ENCODE results near the gene NTNG1. TPM values are rescaled to one million over a fixed set of nuclear protein-coding genes. Genes with fewer than 3 reads are reported as not detected.

Gene NTNG1
- total RNA-seq, 2 experiments from 2014 or later: 0.30 TPM; not detected in 1

DNA sequence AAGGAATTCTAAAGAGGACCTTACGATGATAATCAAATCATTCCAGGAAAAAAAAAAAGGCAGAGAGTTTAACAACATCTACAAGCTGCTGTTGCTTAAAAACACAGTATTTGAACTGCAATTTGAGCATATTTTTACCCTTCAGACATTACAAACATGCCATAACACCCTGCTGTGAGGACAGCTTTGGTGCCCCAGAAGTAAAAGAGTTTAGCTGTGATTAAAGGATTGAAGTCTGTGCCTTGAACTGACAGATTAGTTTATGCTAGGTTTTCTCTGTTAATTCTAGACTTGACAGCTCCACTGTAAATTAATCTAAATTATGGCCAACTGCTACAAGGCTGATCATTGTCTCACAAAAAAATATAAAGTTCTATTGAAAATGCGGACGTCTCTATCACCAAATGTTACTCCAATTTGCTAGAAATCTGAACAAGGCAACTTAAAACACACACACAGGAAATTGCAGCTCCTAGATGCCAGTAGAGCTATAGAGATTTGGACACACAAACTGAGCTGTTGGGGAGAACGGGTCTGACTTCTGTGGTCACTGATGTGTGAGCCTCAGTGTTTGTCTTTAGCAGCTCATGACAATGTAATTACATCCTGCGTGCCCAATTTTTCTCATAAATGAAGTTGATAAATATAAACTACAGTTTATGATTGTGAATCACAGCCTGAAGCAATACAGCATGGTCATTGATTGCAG is 217.9 kb downstream of the NTNG1 start:
- DNase-seq: no peak
- no peaks in the 10 kb centered on the region for H3K27me3 Mint-ChIP-seq
- ATAC-seq (ENCODE audit: low read depth): no peak
- H3K4me1 Mint-ChIP-seq: no peaks in the 10 kb centered on the region
- H3K27ac Mint-ChIP-seq: no peak overlapping the region
- H3K4me3 Mint-ChIP-seq: no peak overlapping the region
- no peaks in the 10 kb centered on the region for H3K36me3 Mint-ChIP-seq
- no peaks in the 10 kb centered on the region for H3K9me3 Mint-ChIP-seq
- POLR2A ChIA-PET: no interaction called here

DNA sequence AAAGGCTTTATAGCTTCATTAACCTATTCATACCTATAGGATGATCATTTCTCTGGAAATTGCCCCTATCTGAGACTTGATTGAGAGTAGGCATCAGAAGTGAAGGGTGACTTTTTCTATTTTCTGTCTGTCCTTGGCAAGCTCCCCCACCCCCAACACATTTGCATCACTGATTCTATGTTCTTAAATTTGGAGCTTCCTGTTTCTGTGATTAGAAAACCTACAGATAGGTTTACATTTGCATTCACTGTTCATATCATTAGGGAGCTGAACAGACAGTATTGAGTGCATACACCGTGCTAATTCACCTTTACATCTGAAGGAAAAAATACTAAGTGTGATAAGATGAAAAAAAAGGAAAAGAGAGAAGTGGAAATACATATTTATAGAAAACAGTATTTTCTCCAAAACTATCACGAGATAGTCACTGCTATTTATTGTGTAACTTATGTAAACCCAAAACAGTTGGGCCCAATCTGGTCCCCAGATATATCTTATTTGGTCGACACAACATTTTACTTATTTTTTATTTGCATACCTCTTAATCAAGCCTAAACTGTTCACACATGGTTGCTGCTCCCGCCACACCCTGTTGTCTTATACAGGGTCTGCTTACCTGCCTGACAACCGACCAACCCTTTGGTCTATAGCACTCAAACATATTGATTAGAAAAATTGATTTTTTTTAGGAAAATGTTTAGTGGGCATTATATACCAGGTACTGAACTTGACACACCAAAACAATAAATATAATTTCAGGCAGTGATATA is 218.8 kb downstream of the NTNG1 start:
- Mint-ChIP-seq H3K36me3 (no peaks in the 10 kb centered on the region), H3K27me3 (no peaks in the 10 kb centered on the region), H3K27ac (no peak overlapping the region), H3K4me3 (no peak overlapping the region), H3K9me3 (no peaks in the 10 kb centered on the region), H3K4me1 (no peaks in the 10 kb centered on the region)
- ATAC-seq (ENCODE audit: low read depth): no peak
- POLR2A ChIA-PET: no interaction called here
- DNase-seq: no peak

DNA sequence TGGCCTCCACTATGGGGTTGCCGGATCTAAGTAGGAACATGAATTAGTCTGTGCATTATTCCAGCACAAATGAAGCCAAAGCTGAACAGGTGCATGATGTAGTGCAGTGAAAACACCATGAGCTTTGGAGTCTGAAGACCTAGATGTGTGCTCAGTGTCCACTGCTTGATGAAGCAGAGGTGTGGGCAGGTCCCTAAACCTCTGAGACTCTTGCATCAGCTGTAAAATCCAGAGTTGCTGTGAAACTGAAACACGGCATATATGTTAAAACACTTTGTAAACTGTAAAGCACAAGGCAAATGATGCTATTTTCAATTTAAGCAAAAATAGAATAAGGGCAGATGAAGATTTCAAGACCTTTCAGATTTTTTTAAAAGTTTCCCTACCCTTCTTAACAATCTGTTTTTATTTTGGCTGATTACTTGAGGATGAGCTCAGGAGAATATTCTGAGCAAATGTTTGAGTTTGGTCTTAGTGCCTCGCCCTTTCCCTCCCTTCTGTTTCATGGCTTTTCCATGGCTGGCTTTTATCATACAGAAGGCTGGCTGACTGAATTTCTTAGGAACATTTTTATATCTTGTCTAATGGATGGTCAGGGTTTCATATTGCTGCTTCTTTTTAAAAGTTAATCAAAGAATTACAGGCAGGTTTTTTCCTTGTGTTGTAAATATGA is 221.8 kb downstream of the NTNG1 start:
- POLR2A ChIA-PET: no interaction called here
- H3K36me3 Mint-ChIP-seq: no peaks in the 10 kb centered on the region
- H3K27ac Mint-ChIP-seq: no peak overlapping the region
- H3K27me3 Mint-ChIP-seq: peaks cover 2% of the 10 kb centered on the region
- ATAC-seq (ENCODE audit: low read depth): no peak
- H3K4me3 Mint-ChIP-seq: no peak overlapping the region
- DNase-seq: no peak
- no peaks in the 10 kb centered on the region for H3K4me1 Mint-ChIP-seq
- no peaks in the 10 kb centered on the region for H3K9me3 Mint-ChIP-seq

- Mint-ChIP-seq H3K36me3 (no peaks in the 10 kb centered on the region), H3K27ac (no peak overlapping the region), H3K9me3 (no peaks in the 10 kb centered on the region), H3K4me1 (no peaks in the 10 kb centered on the region), H3K4me3 (no peak overlapping the region), H3K27me3 (peaks cover 2% of the 10 kb centered on the region)
- POLR2A ChIA-PET: no interaction called here
- DNase-seq (no peak), ATAC-seq (ENCODE audit: low read depth) (no peak)
Measured at GRCh38 chr1:107363154-107363553, 222.3 kb downstream of the NTNG1 start.

DNA sequence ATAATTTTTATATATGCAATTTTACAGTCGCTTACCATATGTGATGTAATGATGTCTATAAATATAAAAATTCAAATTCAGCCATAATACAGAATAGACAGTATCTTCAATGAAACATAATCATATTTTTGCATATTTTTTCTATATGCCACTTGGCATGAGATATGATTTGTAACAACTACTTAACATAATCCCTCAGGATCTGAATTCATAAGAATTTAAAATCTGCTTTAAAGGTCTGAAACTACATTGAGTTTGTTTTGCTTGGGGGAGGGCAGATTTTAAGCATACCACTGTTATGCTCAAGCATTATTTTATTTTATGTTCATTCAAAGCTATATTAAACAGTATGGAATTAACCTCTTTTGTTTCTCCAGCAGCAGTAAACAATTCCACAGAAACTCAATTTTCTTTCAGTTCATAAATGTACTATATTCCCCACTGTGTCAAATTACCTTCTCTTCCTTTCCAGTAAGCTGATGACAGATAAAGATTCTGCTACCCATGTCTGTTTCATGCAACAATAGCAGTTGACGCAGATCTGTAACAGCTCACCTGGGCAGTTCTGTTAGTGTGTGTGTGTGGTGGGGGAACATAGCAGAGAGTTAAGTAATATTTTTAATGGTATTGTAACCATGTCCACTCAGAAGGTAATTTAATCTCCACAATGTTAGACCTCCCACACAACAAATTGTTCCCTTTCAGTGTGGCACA is 224.8 kb downstream of the NTNG1 start:
- Mint-ChIP-seq H3K4me1 (no peaks in the 10 kb centered on the region), H3K27me3 (peaks cover 2% of the 10 kb centered on the region), H3K27ac (no peak overlapping the region), H3K36me3 (no peaks in the 10 kb centered on the region), H3K9me3 (no peaks in the 10 kb centered on the region), H3K4me3 (no peak overlapping the region)
- POLR2A ChIA-PET: no interaction called here
- ATAC-seq (ENCODE audit: low read depth) (no peak), DNase-seq (no peak)

GRCh38 chr1:107378426-107378825 is 237.6 kb downstream of the NTNG1 start:
- DNase-seq (no peak), ATAC-seq (ENCODE audit: low read depth) (no peak)
- Mint-ChIP-seq H3K27ac (no peak overlapping the region), H3K4me3 (no peak overlapping the region), H3K4me1 (no peaks in the 10 kb centered on the region), H3K36me3 (no peaks in the 10 kb centered on the region), H3K27me3 (peaks cover 2% of the 10 kb centered on the region), H3K9me3 (no peaks in the 10 kb centered on the region)
- POLR2A ChIA-PET: no interaction called here

GRCh38 chr1:107378866-107379265 is 238.0 kb downstream of the NTNG1 start:
- Mint-ChIP-seq H3K4me1 (no peaks in the 10 kb centered on the region), H3K27me3 (peaks cover 2% of the 10 kb centered on the region), H3K9me3 (no peaks in the 10 kb centered on the region), H3K36me3 (no peaks in the 10 kb centered on the region), H3K27ac (no peak overlapping the region), H3K4me3 (no peak overlapping the region)
- POLR2A ChIA-PET: no interaction called here
- ATAC-seq (ENCODE audit: low read depth): no peak
- DNase-seq: no peak

DNA sequence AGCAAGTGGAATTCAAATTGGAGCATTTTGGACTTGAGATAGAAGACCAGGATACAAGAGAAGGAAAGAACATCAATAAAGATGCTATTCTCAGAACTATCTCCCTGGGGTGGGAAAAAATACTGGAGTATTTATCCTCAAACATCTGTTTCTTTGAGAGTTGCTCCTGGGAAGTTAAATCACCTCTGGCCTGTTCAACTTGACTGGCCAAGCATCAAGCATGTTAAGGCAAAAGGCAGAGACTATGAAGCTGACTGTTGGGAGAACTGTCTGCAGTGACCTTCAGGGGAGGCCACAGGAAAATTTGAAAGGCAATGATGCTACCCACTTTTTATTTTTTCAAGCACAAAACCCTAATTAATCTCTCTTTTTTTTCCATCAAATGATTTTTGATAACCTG is 239.0 kb downstream of the NTNG1 start:
- Mint-ChIP-seq H3K27me3 (no peaks in the 10 kb centered on the region), H3K9me3 (no peaks in the 10 kb centered on the region), H3K4me1 (no peaks in the 10 kb centered on the region), H3K27ac (no peak overlapping the region), H3K4me3 (no peak overlapping the region), H3K36me3 (no peaks in the 10 kb centered on the region)
- DNase-seq (no peak), ATAC-seq (ENCODE audit: low read depth) (no peak)
- POLR2A ChIA-PET: no interaction called here

- POLR2A ChIA-PET: no interaction called here
- no peaks in the 10 kb centered on the region for H3K27me3 Mint-ChIP-seq
- no peaks in the 10 kb centered on the region for H3K4me1 Mint-ChIP-seq
- no peak overlapping the region for H3K4me3 Mint-ChIP-seq
- DNase-seq (no peak), ATAC-seq (ENCODE audit: low read depth) (no peak)
- no peak overlapping the region for H3K27ac Mint-ChIP-seq
- H3K9me3 Mint-ChIP-seq: no peaks in the 10 kb centered on the region
- H3K36me3 Mint-ChIP-seq: no peaks in the 10 kb centered on the region
Measured at GRCh38 chr1:107389410-107390396, 248.9 kb downstream of the NTNG1 start.

DNA sequence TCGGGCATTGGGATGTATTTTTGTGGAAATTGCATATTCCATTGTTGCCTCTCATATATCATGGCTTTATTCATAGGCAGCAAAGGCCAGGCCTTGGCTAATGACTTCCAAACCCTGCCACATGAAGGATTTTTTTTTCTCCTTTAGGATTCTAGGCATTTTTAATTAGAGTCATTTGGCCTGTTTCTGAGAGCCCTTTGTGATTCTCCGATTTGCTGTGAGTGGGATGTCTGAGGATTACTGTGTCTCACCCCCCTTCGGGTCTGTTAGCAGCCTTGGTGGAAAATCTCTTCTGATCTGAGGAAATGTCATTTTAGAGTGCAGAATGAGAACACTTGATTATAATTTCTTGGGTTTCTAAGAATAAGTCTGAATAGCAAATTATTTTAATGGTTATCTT is 253.5 kb downstream of the NTNG1 start:
- no peaks in the 10 kb centered on the region for H3K4me1 Mint-ChIP-seq
- POLR2A ChIA-PET: no interaction called here
- H3K36me3 Mint-ChIP-seq: no peaks in the 10 kb centered on the region
- DNase-seq (no peak), ATAC-seq (ENCODE audit: low read depth) (no peak)
- no peak overlapping the region for H3K4me3 Mint-ChIP-seq
- no peaks in the 10 kb centered on the region for H3K9me3 Mint-ChIP-seq
- peaks cover 8% of the 10 kb centered on the region for H3K27me3 Mint-ChIP-seq
- no peak overlapping the region for H3K27ac Mint-ChIP-seq

DNA sequence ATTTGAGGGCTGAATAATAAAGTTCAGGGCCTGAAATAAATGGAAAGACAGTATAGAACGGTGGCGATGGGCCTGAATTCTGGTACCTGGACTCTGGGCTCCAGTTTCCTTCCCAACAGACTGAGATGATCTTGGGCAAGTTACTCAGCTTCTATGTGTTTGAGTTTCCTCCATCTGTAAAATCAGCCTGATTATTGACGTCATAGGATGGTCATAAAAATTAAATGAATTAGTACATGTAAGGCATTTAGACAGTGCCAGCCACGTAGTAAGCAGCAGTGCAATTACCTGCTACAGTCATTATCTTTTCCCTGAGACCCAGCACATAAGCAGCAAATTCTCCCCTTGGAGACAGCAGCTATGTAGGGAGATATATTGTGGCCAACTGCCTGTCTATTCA is 260.9 kb downstream of the NTNG1 start:
- POLR2A ChIA-PET: no interaction called here
- H3K9me3 Mint-ChIP-seq: no peaks in the 10 kb centered on the region
- ATAC-seq (ENCODE audit: low read depth) (no peak), DNase-seq (no peak)
- H3K4me3 Mint-ChIP-seq: no peak overlapping the region
- H3K27me3 Mint-ChIP-seq: peaks cover 20% of the 10 kb centered on the region
- H3K36me3 Mint-ChIP-seq: no peaks in the 10 kb centered on the region
- no peak overlapping the region for H3K27ac Mint-ChIP-seq
- H3K4me1 Mint-ChIP-seq: no peaks in the 10 kb centered on the region

GRCh38 chr1:107404756-107405155 is 263.9 kb downstream of the NTNG1 start:
- ATAC-seq (ENCODE audit: low read depth): no peak
- Mint-ChIP-seq H3K4me1 (no peaks in the 10 kb centered on the region), H3K27ac (no peak overlapping the region), H3K9me3 (no peaks in the 10 kb centered on the region), H3K36me3 (no peaks in the 10 kb centered on the region), H3K4me3 (no peak overlapping the region), H3K27me3 (peaks cover 12% of the 10 kb centered on the region)
- POLR2A ChIA-PET: no interaction called here
- DNase-seq: no peak

- H3K27ac Mint-ChIP-seq: no peak overlapping the region
- POLR2A ChIA-PET: no interaction called here
- no peaks in the 10 kb centered on the region for H3K9me3 Mint-ChIP-seq
- peaks cover 9% of the 10 kb centered on the region for H3K27me3 Mint-ChIP-seq
- H3K36me3 Mint-ChIP-seq: no peaks in the 10 kb centered on the region
- no peak for DNase-seq
- H3K4me1 Mint-ChIP-seq: no peaks in the 10 kb centered on the region
- no peak for ATAC-seq (ENCODE audit: low read depth)
- H3K4me3 Mint-ChIP-seq: no peak overlapping the region
Measured at GRCh38 chr1:107405236-107405635, 264.4 kb downstream of the NTNG1 start.
